Lung (tissue), 12 donors: ENCODE results near the gene RAB3GAP2. TPM values are rescaled to one million over a fixed set of nuclear protein-coding genes. Genes with fewer than 3 reads are reported as not detected.

Experiments used
- ATAC-seq: fragments of 200-7000 bp; cut with Tn5 transposase; one replicate; pipeline ENCODE4 v1.9.1; 2020; ENCODE audit warnings: moderate number of reproducible peaks; ENCODE audit not compliant: insufficient read depth, low FRiP score
- DNase-seq, 3 donors: peaks; one replicate each; pipeline ENCODE4 v3.0.0-alpha.2; 2013 to 2017
- H3K27ac ChIP-seq, 2 donors: one replicate each; pipeline ENCODE4 v1.5.1; 2013; ENCODE audit warnings: mild to moderate bottlenecking in 2 of 2, moderate library complexity in 2 of 2, control low read depth in 1 of 2, inconsistent platforms in 1 of 2, low read depth in 1 of 2, low read length in 1 of 2
- H3K27me3 ChIP-seq, 3 donors: one replicate each; pipeline ENCODE4 v1.5.1; 2013; ENCODE audit warnings: low read length in 2 of 3; ENCODE audit not compliant: control insufficient read depth in 3 of 3, insufficient read depth in 3 of 3
- H3K36me3 ChIP-seq, 4 donors: one replicate each; pipeline ENCODE4 v1.5.1; 2013; ENCODE audit warnings: low read length in 4 of 4, mild to moderate bottlenecking in 1 of 4, moderate library complexity in 1 of 4; ENCODE audit not compliant: control insufficient read depth in 4 of 4, insufficient read depth in 4 of 4
- H3K4me1 ChIP-seq, 5 donors: one replicate each; pipeline ENCODE4 v1.5.1; 2013; ENCODE audit warnings: low read length in 5 of 5, mild to moderate bottlenecking in 2 of 5, moderate library complexity in 1 of 5; ENCODE audit not compliant: control insufficient read depth in 5 of 5, insufficient read depth in 5 of 5
- H3K4me3 ChIP-seq: one replicate; pipeline ENCODE4 v1.5.1; 2013; ENCODE audit warnings: mild to moderate bottlenecking, control low read depth, moderate library complexity
- H3K9ac ChIP-seq, 2 donors: one replicate each; pipeline ENCODE4 v1.5.1; 2013; ENCODE audit warnings: low read length in 2 of 2, control low read depth in 1 of 2; ENCODE audit not compliant: insufficient read depth in 1 of 2
- H3K9me3 ChIP-seq, 4 donors: one replicate each; pipeline ENCODE4 v1.5.1; 2013; ENCODE audit warnings: low read length in 3 of 4, mild to moderate bottlenecking in 1 of 4, moderate library complexity in 1 of 4; ENCODE audit not compliant: control insufficient read depth in 4 of 4, insufficient read depth in 3 of 4
- WGBS, 2 donors: extraction: QIAGEN DNeasy Blood & Tissue Kit; methylation state at CpG; one replicate each; pipeline ENCODE4 v1.1.7; 2013; 5-methylcytosine and 5-hydroxymethylcytosine counted together
- polyA plus RNA-seq, 2 donors: library from polyadenylated mRNA; stranded (reverse); fragments of 200-250 nt; gene quantifications; one replicate each; pipeline ENCODE4 v1.2.1, GENCODE V29; 2013
- total RNA-seq, 2 donors: library from RNA; depleted of rRNA in 1 of 2; stranded (reverse); fragments of >200 nt in 1 of 2; gene quantifications; one replicate each; pipeline ENCODE4 v1.2.1, GENCODE V29; 2014 to 2021
- TF ChIP-seq, protein P1 (sequence below): IDR thresholded peaks from 2 replicates; pipeline ENCODE4 v1.5.1; 2012; ENCODE audit warnings: mild to moderate bottlenecking; ENCODE audit errors: control extremely low read depth, extremely low read depth
- donor health status: control.
- donor health status: control.
- donor health status: Bipolar disorder and iron deficiency.
- donor health status: healthy.
- donor health status: DM: yes; HTN: yes; CAD: no.

Gene RAB3GAP2
- total and polyA plus RNA-seq, 4 donors, result 7.5 to 37.5 (median 23.2) TPM

DNA sequence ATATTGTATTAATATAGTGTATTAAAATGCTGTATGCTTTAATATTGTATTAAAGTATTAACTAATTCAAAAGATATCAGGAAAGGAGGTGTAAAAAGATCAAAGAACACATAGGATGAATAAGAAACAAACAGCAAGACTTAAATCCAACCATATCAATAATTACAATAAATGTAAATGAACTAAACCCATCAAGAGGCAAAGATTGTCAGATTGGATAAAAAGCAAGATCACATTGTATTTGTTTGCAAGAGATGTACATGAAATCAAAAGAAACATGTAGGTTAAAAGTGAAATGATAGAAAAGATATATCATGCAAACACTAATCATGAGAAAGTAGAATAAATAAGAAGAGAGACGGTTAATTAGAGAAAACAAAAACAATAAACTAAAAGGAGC, 34.1 kb upstream of the RAB3GAP2 start:
- 91 to 97% methylated on average over 1 of the region's 1 CpG for WGBS, 2 donors
- Histone ChIP-seq H3K27me3 (peaks cover 0 to 5% (median 0%) of the 10 kb centered on the region in 3 donors), H3K4me3 (no peak overlapping the region), H3K9me3 (no peaks in the 10 kb centered on the region), H3K9ac (no peak overlapping the region), H3K36me3 (no peaks in the 10 kb centered on the region), H3K4me1 (peaks cover 0 to under 1% (median 0%) of the 10 kb centered on the region in 5 donors), H3K27ac (no peak overlapping the region)
- ATAC-seq (no peak), DNase-seq (no peak)
- TF ChIP-seq, protein P1, sequence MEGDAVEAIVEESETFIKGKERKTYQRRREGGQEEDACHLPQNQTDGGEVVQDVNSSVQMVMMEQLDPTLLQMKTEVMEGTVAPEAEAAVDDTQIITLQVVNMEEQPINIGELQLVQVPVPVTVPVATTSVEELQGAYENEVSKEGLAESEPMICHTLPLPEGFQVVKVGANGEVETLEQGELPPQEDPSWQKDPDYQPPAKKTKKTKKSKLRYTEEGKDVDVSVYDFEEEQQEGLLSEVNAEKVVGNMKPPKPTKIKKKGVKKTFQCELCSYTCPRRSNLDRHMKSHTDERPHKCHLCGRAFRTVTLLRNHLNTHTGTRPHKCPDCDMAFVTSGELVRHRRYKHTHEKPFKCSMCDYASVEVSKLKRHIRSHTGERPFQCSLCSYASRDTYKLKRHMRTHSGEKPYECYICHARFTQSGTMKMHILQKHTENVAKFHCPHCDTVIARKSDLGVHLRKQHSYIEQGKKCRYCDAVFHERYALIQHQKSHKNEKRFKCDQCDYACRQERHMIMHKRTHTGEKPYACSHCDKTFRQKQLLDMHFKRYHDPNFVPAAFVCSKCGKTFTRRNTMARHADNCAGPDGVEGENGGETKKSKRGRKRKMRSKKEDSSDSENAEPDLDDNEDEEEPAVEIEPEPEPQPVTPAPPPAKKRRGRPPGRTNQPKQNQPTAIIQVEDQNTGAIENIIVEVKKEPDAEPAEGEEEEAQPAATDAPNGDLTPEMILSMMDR, result no peak

GRCh38 chr1:220303871-220304270, 31.6 kb upstream of the RAB3GAP2 start:
- DNase-seq, result no peak
- Histone ChIP-seq H3K36me3 (no peaks in the 10 kb centered on the region), H3K27me3 (peaks cover 0 to 5% (median 0%) of the 10 kb centered on the region in 3 donors), H3K27ac (no peak overlapping the region), H3K4me3 (no peak overlapping the region), H3K9me3 (no peaks in the 10 kb centered on the region), H3K9ac (no peak overlapping the region), H3K4me1 (peaks cover 0 to 10% (median 0%) of the 10 kb centered on the region in 5 donors)
- ATAC-seq, result no peak
- TF ChIP-seq, protein P1, result no peak
- 86 to 95% methylated on average over 4 of the region's 4 CpGs for WGBS, 2 donors

DNA sequence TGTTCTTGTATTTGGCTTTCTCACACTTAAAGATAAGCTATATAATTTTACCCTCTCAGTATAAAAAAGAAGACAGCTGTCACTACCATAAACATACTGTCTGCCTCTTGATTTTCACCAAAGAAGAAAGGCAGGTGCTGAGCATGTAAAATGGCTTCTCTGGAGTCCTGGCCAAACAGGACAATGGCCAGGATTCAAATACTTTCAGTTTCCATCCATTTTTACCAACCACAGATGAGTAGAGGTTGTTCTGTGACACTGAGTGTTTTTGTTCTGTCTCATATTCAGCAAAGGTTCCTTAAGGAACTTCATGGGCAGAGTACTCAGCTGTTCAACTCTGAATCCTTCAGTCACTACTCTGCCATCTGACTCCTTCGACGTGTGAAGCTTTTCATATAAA, 29.4 kb upstream of the RAB3GAP2 start:
- H3K4me1 ChIP-seq, result peaks cover 0 to 10% (median 0%) of the 10 kb centered on the region in 5 donors
- TF ChIP-seq, protein P1, result no peak
- peaks cover 0 to 5% (median 0%) of the 10 kb centered on the region in 3 donors for H3K27me3 ChIP-seq
- H3K9ac ChIP-seq, result no peak overlapping the region
- no peak overlapping the region for H3K27ac ChIP-seq
- no peaks in the 10 kb centered on the region for H3K36me3 ChIP-seq
- DNase-seq (no peak), ATAC-seq (no peak)
- WGBS, 2 donors, result 40 to 44% methylated on average over 2 of the region's 2 CpGs
- no peak overlapping the region for H3K4me3 ChIP-seq
- H3K9me3 ChIP-seq, result no peaks in the 10 kb centered on the region
